Stimulated activated CD4-positive, alpha-beta T cell treated with anti-CD3 and anti-CD28 coated beads, Interleukin-15, amount 100 ng/mL, for 1 hour (primary cell): ENCODE measurements around the gene PARP16.

Experiments
- DNase-seq, 2 donors: peaks; one replicate each; pipeline ENCODE4 v3.0.0-alpha.2; 2020; ENCODE audit warnings: low read depth in 1 of 2, low spot score in 1 of 2

Gene PARP16

GRCh38 chr15:65208647-65209046, 78.0 kb downstream of the PARP16 start:
- no peak for DNase-seq
